HepG2 (cell line): Measurements from ENCODE around the gene LZTS2. TPM values are rescaled to one million over a fixed set of nuclear protein-coding genes. Genes with fewer than 3 reads are reported as not detected.
A peak's percentile ranks its signal among the peaks of the same experiment; 100 is the strongest.

Experiments
- ADNP ChIP-seq: sonication (generic); formaldehyde crosslinking; IDR thresholded peaks from 2 replicates; pipeline ENCODE4 v1.4.0; 2020; ENCODE audit warnings: missing genetic modification reagents
- AGO1 ChIP-seq: fragments of 200-400 bp; formaldehyde crosslinking; IDR thresholded peaks from 2 replicates; pipeline ENCODE4 v1.6.1; 2017; ENCODE audit warnings: mild to moderate bottlenecking, low read depth, low read length, moderate library complexity; ENCODE audit not compliant: poor library complexity, severe bottlenecking
- AHR ChIP-seq: IDR thresholded peaks from 2 replicates; pipeline ENCODE4 v1.6.1; 2018; ENCODE audit warnings: missing genetic modification reagents, missing compliant biosample characterization
- ARHGAP35 ChIP-seq: sonication (generic); formaldehyde crosslinking; IDR thresholded peaks from 2 replicates; pipeline ENCODE4 v1.9.0; 2022; ENCODE audit warnings: mild to moderate bottlenecking, inconsistent platforms, moderate library complexity, missing genetic modification reagents, borderline replicate concordance
- BCLAF1 ChIP-seq: fragments of 450-650 bp; IDR thresholded peaks from 2 replicates; pipeline ENCODE4 v1.6.1; 2017; ENCODE audit warnings: mild to moderate bottlenecking
- KAT7 ChIP-seq: IDR thresholded peaks from 2 replicates; pipeline ENCODE4 v1.6.1; 2018; ENCODE audit warnings: borderline replicate concordance, missing compliant biosample characterization
- NFIB ChIP-seq: sonication (generic); formaldehyde crosslinking; IDR thresholded peaks from 2 replicates; pipeline ENCODE4 v1.9.0; 2021; ENCODE audit warnings: missing genetic modification reagents, mild to moderate bottlenecking, borderline replicate concordance
- NR2C2 ChIP-seq: sonication (generic); formaldehyde crosslinking; IDR thresholded peaks from 2 replicates; pipeline ENCODE4 v1.4.0; 2020; ENCODE audit warnings: missing genetic modification reagents, mild to moderate bottlenecking, moderate library complexity, borderline replicate concordance
- PLRG1 ChIP-seq: fragments of 450-650 bp; conservative IDR thresholded peaks from 2 replicates; pipeline ENCODE4 v1.6.1; 2016
- RBAK ChIP-seq: sonication (generic); formaldehyde crosslinking; IDR thresholded peaks from 2 replicates; pipeline ENCODE4 v1.5.1; 2020; ENCODE audit warnings: mild to moderate bottlenecking, missing genetic modification reagents
- RFX5 ChIP-seq: IDR thresholded peaks from 2 replicates; pipeline ENCODE4 v1.6.1; 2011; ENCODE audit warnings: low read depth, low read length, improper control_type of control experiment
- SAFB2 ChIP-seq: sonication (generic); formaldehyde crosslinking; IDR thresholded peaks from 2 replicates; pipeline ENCODE4 v1.5.1; 2020; ENCODE audit warnings: missing genetic modification reagents, low read depth, mild to moderate bottlenecking, borderline replicate concordance
- SUZ12 ChIP-seq: fragments of 150-350 bp; IDR thresholded peaks from 2 replicates; pipeline ENCODE4 v1.6.1; 2014; ENCODE audit warnings: low read depth, low read length
- ZBTB42 ChIP-seq: sonication (generic); formaldehyde crosslinking; IDR thresholded peaks from 2 replicates; pipeline ENCODE4 v1.5.0; 2020; ENCODE audit warnings: mild to moderate bottlenecking, missing genetic modification reagents
- ZC3H13 ChIP-seq: sonication (generic); formaldehyde crosslinking; IDR thresholded peaks from 2 replicates; pipeline ENCODE4 v1.8.1; 2023; ENCODE audit warnings: mild to moderate bottlenecking, missing genetic modification reagents, moderate library complexity
- ZFP37 ChIP-seq: sonication (generic); formaldehyde crosslinking; IDR thresholded peaks from 2 replicates; pipeline ENCODE4 v1.4.0; 2020; ENCODE audit warnings: missing genetic modification reagents, borderline replicate concordance
- ZGPAT ChIP-seq: IDR thresholded peaks from 2 replicates; pipeline ENCODE4 v1.6.1; 2016; ENCODE audit warnings: mild to moderate bottlenecking
- ZNF121 ChIP-seq: sonication (generic); formaldehyde crosslinking; IDR thresholded peaks from 2 replicates; pipeline ENCODE4 v1.5.0; 2020; ENCODE audit warnings: mild to moderate bottlenecking, missing genetic modification reagents
- ZNF264 ChIP-seq: sonication (generic); formaldehyde crosslinking; IDR thresholded peaks from 2 replicates; pipeline ENCODE4 v1.4.0; 2020; ENCODE audit warnings: missing genetic modification reagents
- ZNF326 ChIP-seq: sonication (generic); formaldehyde crosslinking; IDR thresholded peaks from 2 replicates; pipeline ENCODE4 v1.4.0; 2020; ENCODE audit warnings: missing genetic modification reagents, borderline replicate concordance
- ZNF383 ChIP-seq: sonication (generic); formaldehyde crosslinking; IDR thresholded peaks from 2 replicates; pipeline ENCODE4 v1.4.0; 2020; ENCODE audit warnings: missing genetic modification reagents, mild to moderate bottlenecking, borderline replicate concordance
- ZNF574 ChIP-seq: sonication (generic); formaldehyde crosslinking; IDR thresholded peaks from 2 replicates; pipeline ENCODE4 v1.4.0; 2020; ENCODE audit warnings: missing genetic modification reagents
- ZNF816 ChIP-seq: sonication (generic); formaldehyde crosslinking; IDR thresholded peaks from 2 replicates; pipeline ENCODE4 v1.8.0; 2022; ENCODE audit warnings: missing genetic modification reagents, mild to moderate bottlenecking, borderline replicate concordance
- ZZZ3 ChIP-seq: sonication (generic); formaldehyde crosslinking; IDR thresholded peaks from 2 replicates; pipeline ENCODE4 v1.4.0; 2020; ENCODE audit warnings: missing genetic modification reagents, mild to moderate bottlenecking, borderline replicate concordance
- polyA plus RNA-seq, 8 experiments: library from polyadenylated mRNA; depleted of rRNA in 3 of 8; stranded (reverse) in 7 of 8; unstranded in 1 of 8; fragments of >200 nt; fragmentation: Illumina TruSeq in 4 of 8; extraction: Trizol in 4 of 8; gene quantifications; 2 replicates each; pipeline versions ENCODE4 v1.2.1 to v1.2.3, GENCODE V29; 2011 to 2016; ENCODE audit warnings: low read depth in 4 of 8, missing spikeins in 1 of 8, mixed read lengths in 1 of 8; ENCODE audit not compliant: insufficient read depth in 1 of 8
- total RNA-seq, 5 experiments: library from RNA; depleted of rRNA; stranded (reverse); fragments of >200 nt; fragmentation: Illumina TruSeq; extraction: Trizol; gene quantifications; 2 replicates each; pipeline ENCODE4 v1.2.3, GENCODE V29; 2016; ENCODE audit warnings: low read depth in 1 of 5

Gene LZTS2
- total and polyA plus RNA-seq, 2 of the 13 experiments (the other 11 are each of a cell fraction or from before 2014, with no cell fraction given), result 43.6 to 65.6 TPM

GRCh38 chr10:100998183-100998990 lies 1.2 kb upstream of the LZTS2 start (continued):
- TF ChIP-seq AHR (CRISPR knock-in tag), result no peak
- no peak for TF ChIP-seq SUZ12
- no peak for TF ChIP-seq AGO1
- no peak for TF ChIP-seq NFIB (CRISPR knock-in tag)
- TF ChIP-seq NR2C2, result no peak
- no peak for TF ChIP-seq RBAK (CRISPR knock-in tag)
- TF ChIP-seq SAFB2 (CRISPR knock-in tag), result no peak
- TF ChIP-seq ZBTB42 (CRISPR knock-in tag), result no peak
- no peak; the same call in 1 of the 2 replicates for TF ChIP-seq ZGPAT (CRISPR knock-in tag)
- no peak for TF ChIP-seq ZNF264 (CRISPR knock-in tag)
- 0 out of 2 replicates have a peak, but pooled peaks have one; percentile 18 for TF ChIP-seq KAT7 (CRISPR knock-in tag)
- no peak for TF ChIP-seq BCLAF1
- TF ChIP-seq ARHGAP35 (CRISPR knock-in tag), result no peak
- no peak for TF ChIP-seq ZFP37
- TF ChIP-seq ZZZ3 (CRISPR knock-in tag), result no peak
- no peak for TF ChIP-seq ZNF383
- TF ChIP-seq RFX5, result no peak
- no peak for TF ChIP-seq PLRG1
- no peak for TF ChIP-seq ZNF574 (CRISPR knock-in tag)
- no peak for TF ChIP-seq ZNF816
- no peak for TF ChIP-seq ZNF121 (CRISPR knock-in tag)
- TF ChIP-seq ZNF326 (CRISPR knock-in tag), result peak; percentile 87; the same call in 1 of the 2 replicates
- no peak for TF ChIP-seq ADNP
- no peak for TF ChIP-seq ZC3H13 (CRISPR knock-in tag)
